ENCODE measurements around the gene SLC22A16.

SLC22A16 gene

DNA sequence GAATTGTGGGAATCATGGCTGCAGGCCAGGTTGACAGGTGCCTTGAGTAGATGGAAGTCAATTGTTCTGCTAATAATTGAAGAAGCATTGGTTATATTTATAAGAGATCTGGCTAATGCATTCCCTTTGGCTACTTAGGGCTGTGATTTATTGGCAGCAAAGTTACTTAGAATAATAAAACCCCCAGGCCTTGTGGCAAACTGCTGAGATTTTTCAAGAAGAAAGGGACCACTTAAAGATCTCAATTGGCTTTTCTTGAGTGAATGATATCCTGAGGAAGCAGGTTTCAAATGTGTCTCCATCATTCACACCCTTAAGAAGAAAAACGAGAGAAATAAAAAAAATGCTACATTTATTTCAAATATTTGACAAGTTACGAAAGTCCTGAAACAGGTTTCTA lies 88.4 kb downstream of the SLC22A16 start:
- Histone ChIP-seq H3K4me2 (ENCODE audit: low read length) (no peak overlapping the region), H3K27ac (ENCODE audit: low read length) (no peak overlapping the region), H3K4me1 (ENCODE audit: low read length) (no peaks in the 10 kb centered on the region), H3K36me3 (replicated peaks; ENCODE audit: low read depth, low read length) (no peaks in the 10 kb centered on the region), H3K9me3 (ENCODE audit: insufficient read depth, low read length) (no peaks in the 10 kb centered on the region), H3K4me3 (ENCODE audit: low read length) (no peak overlapping the region), H3K9ac (ENCODE audit: low read length) (no peak overlapping the region), H4K20me1 (ENCODE audit: insufficient read depth, low read length) (no peaks in the 10 kb centered on the region), H3K27me3 (ENCODE audit: low read depth, low read length) (no peaks in the 10 kb centered on the region), H3K79me2 (ENCODE audit: low read length) (no peaks in the 10 kb centered on the region), H2AFZ (ENCODE audit: low read depth, low read length) (no peak overlapping the region)
- no peak for TF ChIP-seq EZH2phosphoT487 (IDR thresholded peaks at IDR 0.05; ENCODE audit: low read depth)
- TF ChIP-seq, protein P1, sequence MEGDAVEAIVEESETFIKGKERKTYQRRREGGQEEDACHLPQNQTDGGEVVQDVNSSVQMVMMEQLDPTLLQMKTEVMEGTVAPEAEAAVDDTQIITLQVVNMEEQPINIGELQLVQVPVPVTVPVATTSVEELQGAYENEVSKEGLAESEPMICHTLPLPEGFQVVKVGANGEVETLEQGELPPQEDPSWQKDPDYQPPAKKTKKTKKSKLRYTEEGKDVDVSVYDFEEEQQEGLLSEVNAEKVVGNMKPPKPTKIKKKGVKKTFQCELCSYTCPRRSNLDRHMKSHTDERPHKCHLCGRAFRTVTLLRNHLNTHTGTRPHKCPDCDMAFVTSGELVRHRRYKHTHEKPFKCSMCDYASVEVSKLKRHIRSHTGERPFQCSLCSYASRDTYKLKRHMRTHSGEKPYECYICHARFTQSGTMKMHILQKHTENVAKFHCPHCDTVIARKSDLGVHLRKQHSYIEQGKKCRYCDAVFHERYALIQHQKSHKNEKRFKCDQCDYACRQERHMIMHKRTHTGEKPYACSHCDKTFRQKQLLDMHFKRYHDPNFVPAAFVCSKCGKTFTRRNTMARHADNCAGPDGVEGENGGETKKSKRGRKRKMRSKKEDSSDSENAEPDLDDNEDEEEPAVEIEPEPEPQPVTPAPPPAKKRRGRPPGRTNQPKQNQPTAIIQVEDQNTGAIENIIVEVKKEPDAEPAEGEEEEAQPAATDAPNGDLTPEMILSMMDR (IDR thresholded peaks at IDR 0.05; ENCODE audit: low read depth, low read length) = no peak

DNA sequence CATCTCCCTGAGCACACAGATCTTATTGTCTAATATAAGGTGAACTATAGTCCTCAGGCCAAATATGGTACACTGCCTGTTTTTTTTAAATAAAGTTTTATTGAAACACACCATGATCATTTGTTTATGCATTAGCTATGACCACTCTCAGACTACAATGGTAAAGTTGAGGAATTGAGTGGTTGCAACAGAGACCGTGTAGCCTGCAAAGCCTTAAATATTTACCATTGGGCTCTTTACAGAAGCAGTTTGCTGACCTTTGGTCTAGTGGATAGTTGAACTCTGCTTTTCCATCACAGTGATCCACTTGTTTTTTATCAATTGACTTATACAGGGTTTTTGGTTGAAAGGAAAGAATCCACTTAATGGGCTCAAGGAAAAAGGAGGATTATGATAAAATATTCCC lies 91.0 kb downstream of the SLC22A16 start:
- H3K4me3 ChIP-seq (ENCODE audit: low read length) = no peak overlapping the region
- no peaks in the 10 kb centered on the region for H3K4me1 ChIP-seq (ENCODE audit: low read length)
- H3K36me3 ChIP-seq (replicated peaks; ENCODE audit: low read depth, low read length) = no peaks in the 10 kb centered on the region
- no peak overlapping the region for H3K4me2 ChIP-seq (ENCODE audit: low read length)
- no peaks in the 10 kb centered on the region for H3K79me2 ChIP-seq (ENCODE audit: low read length)
- no peaks in the 10 kb centered on the region for H3K9me3 ChIP-seq (ENCODE audit: insufficient read depth, low read length)
- H3K27me3 ChIP-seq (ENCODE audit: low read depth, low read length) = no peaks in the 10 kb centered on the region
- no peak overlapping the region for H3K27ac ChIP-seq (ENCODE audit: low read length)
- no peak for TF ChIP-seq EZH2phosphoT487 (IDR thresholded peaks at IDR 0.05; ENCODE audit: low read depth)
- TF ChIP-seq, protein P1 (IDR thresholded peaks at IDR 0.05; ENCODE audit: low read depth, low read length) = no peak
- H4K20me1 ChIP-seq (ENCODE audit: insufficient read depth, low read length) = no peaks in the 10 kb centered on the region
- H3K9ac ChIP-seq (ENCODE audit: low read length) = no peak overlapping the region
- H2AFZ ChIP-seq (ENCODE audit: low read depth, low read length) = no peak overlapping the region

DNA sequence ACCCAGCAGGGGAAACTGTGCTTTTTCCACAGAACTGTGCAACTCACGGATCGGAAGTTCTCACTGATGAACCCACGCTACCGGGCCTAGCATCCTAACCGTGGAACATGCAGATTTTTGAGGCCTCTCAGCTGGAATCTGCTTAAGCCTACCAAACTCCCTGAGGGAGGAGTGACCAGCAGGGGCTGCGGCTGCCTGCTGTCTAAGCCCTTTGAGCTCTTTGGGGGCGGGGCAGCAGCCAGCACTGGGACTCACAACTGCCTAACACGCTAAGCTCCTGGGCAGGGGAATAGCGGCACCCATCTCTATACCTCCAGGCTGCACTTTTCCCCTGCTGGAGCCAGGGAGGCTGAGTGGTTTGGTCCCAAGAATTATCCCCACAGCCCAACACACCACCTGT lies 97.9 kb downstream of the SLC22A16 start:
- H3K9me3 ChIP-seq (ENCODE audit: insufficient read depth, low read length) = no peaks in the 10 kb centered on the region
- H3K36me3 ChIP-seq (replicated peaks; ENCODE audit: low read depth, low read length) = no peaks in the 10 kb centered on the region
- no peaks in the 10 kb centered on the region for H4K20me1 ChIP-seq (ENCODE audit: insufficient read depth, low read length)
- H3K27me3 ChIP-seq (ENCODE audit: low read depth, low read length) = no peaks in the 10 kb centered on the region
- no peak overlapping the region for H3K4me2 ChIP-seq (ENCODE audit: low read length)
- no peak overlapping the region for H2AFZ ChIP-seq (ENCODE audit: low read depth, low read length)
- no peaks in the 10 kb centered on the region for H3K4me1 ChIP-seq (ENCODE audit: low read length)
- H3K4me3 ChIP-seq (ENCODE audit: low read length) = no peak overlapping the region
- TF ChIP-seq, protein P1 (IDR thresholded peaks at IDR 0.05; ENCODE audit: low read depth, low read length) = no peak
- TF ChIP-seq EZH2phosphoT487 (IDR thresholded peaks at IDR 0.05; ENCODE audit: low read depth) = no peak
- no peak overlapping the region for H3K27ac ChIP-seq (ENCODE audit: low read length)
- no peaks in the 10 kb centered on the region for H3K79me2 ChIP-seq (ENCODE audit: low read length)
- no peak overlapping the region for H3K9ac ChIP-seq (ENCODE audit: low read length)

Data from OCI-LY3 (cell line).